Astrocyte (in vitro differentiated cells and primary cell): Measurements from ENCODE around the gene TNNI2.

Experiments
- EZH2 ChIP-seq: IDR thresholded peaks from 2 replicates; pipeline ENCODE4 v1.6.1; 2012; ENCODE audit warnings: mild to moderate bottlenecking, low read length, inconsistent platforms; ENCODE audit not compliant: insufficient read depth
- TF ChIP-seq, protein P1 (sequence below): IDR thresholded peaks from 2 replicates; pipeline ENCODE4 v1.5.1; 2011; ENCODE audit warnings: low read depth, mild to moderate bottlenecking, inconsistent platforms, low read length, moderate library complexity; ENCODE audit not compliant: insufficient read depth

DNA sequence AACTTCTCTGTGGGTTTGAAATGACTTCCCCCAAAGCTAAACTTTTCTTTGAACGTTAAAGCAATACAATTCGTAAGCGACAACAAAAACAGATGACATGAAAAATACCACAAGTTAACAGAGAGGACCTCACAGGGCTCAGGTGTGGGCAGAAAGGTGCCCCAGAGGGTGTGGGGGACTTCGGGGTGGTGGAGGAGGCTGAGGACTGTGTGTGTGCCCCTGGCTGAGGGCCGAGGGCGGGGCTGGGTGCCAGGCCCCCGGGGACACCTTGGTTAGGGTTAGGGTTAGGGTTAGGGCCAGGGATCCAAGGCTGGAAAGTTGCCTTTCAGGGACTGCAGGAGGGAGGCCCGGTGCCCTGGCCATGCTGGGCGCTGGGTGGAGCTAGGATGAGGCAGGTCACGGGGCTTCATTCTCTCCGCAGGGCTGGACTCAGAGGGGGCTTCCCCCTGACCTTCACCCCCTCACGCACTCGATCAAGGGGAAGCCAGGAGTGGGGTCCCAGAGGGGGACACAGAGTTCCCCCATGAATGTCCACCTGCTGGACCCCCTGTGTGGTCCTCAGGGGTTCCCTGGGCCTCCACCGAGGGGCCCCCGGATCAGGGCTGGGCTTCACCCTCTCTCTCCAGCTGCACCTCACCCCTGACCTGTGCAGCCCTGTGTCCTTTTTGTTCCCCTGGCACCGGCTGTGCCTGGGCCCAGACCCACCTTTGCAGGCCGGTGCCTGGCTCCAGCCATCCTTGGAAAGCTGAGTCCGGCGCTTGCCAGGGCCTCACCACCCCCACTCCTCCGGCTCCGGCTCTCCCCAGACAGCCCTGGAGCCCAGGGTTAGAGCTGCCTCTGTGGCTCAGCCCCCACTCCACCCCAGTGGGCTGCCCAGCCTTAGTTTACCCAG lies 7.0 kb downstream of the TNNI2 start:
- no peak for TF ChIP-seq EZH2
- TF ChIP-seq, protein P1, sequence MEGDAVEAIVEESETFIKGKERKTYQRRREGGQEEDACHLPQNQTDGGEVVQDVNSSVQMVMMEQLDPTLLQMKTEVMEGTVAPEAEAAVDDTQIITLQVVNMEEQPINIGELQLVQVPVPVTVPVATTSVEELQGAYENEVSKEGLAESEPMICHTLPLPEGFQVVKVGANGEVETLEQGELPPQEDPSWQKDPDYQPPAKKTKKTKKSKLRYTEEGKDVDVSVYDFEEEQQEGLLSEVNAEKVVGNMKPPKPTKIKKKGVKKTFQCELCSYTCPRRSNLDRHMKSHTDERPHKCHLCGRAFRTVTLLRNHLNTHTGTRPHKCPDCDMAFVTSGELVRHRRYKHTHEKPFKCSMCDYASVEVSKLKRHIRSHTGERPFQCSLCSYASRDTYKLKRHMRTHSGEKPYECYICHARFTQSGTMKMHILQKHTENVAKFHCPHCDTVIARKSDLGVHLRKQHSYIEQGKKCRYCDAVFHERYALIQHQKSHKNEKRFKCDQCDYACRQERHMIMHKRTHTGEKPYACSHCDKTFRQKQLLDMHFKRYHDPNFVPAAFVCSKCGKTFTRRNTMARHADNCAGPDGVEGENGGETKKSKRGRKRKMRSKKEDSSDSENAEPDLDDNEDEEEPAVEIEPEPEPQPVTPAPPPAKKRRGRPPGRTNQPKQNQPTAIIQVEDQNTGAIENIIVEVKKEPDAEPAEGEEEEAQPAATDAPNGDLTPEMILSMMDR = no peak
